Activated B cell treated with CpG ODN at 0.5 μM for 24 hours (primary cell): ENCODE measurements around the gene NDUFC1. TPM values are rescaled to one million over a fixed set of nuclear protein-coding genes. Genes with fewer than 3 reads are reported as not detected.

Experiments
- ATAC-seq: fragments of 200-7000 bp; cut with Tn5 transposase; one replicate; pipeline ENCODE4 v1.10.0; 2021; ENCODE audit warnings: low read depth, mild to moderate bottlenecking, moderate library complexity
- CTCF ChIA-PET: fragments of 350-600 bp; sonication (Branson Sonifier 250); formaldehyde crosslinking; loops from one replicate; lab custom pipeline; 2021; ENCODE audit warnings: antibody characterized with exemption; lab: Charles Lee
- POLR2A ChIA-PET: fragments of 350-600 bp; sonication (Branson Sonifier 250); formaldehyde crosslinking; loops from one replicate; lab custom pipeline; 2021; ENCODE audit warnings: antibody characterized with exemption; lab: Charles Lee
- DNase-seq: peaks from one replicate; pipeline ENCODE4 v3.0.0; 2022
- H3K27ac Mint-ChIP-seq: one replicate; pipeline ENCODE4 v1.8.0; 2020; ENCODE audit warnings: mixed read lengths
- H3K27me3 Mint-ChIP-seq: one replicate; pipeline ENCODE4 v1.8.0; 2021; ENCODE audit warnings: mixed read lengths
- H3K36me3 Mint-ChIP-seq: one replicate; pipeline ENCODE4 v1.8.0; 2021; ENCODE audit warnings: low read depth, mixed read lengths
- H3K4me1 Mint-ChIP-seq: one replicate; pipeline ENCODE4 v1.8.0; 2021; ENCODE audit warnings: mixed read lengths
- H3K4me3 Mint-ChIP-seq: one replicate; pipeline ENCODE4 v1.8.0; 2020; ENCODE audit warnings: mild to moderate bottlenecking, mixed read lengths
- H3K9me3 Mint-ChIP-seq: one replicate; pipeline ENCODE4 v1.8.0; 2020; ENCODE audit warnings: mixed read lengths
- CTCF ChIP-seq: fragments of 200-600 bp; IDR thresholded peaks from one replicate; pipeline ENCODE4 v1.8.0; 2022; ENCODE audit warnings: antibody characterized with exemption, mild to moderate bottlenecking
- intact Hi-C: fragments of 100-400 bp; cut with micrococcal nuclease; formaldehyde crosslinking; loops from one replicate; pipeline ENCODE4 v1.15.1; 2024
- total RNA-seq: library from RNA; stranded (reverse); gene quantifications from 2 replicates; pipeline ENCODE4 v1.2.3, GENCODE V29; 2022

NDUFC1 gene
- total RNA-seq, 1 donor from 2014 or later: 34.3 TPM

- peaks cover 32% of the 10 kb centered on the region for H3K27me3 Mint-ChIP-seq
- intact Hi-C loops: no loop called here
These were observed 23.8 kb downstream of the NDUFC1 start for GRCh38 chr4:139278485-139278884.

GRCh38 chr4:139275281-139275735, 27.0 kb downstream of the NDUFC1 start:
- Mint-ChIP-seq H3K36me3 (no peaks in the 10 kb centered on the region), H3K27ac (no peak overlapping the region), H3K27me3 (peaks cover 24% of the 10 kb centered on the region), H3K9me3 (no peaks in the 10 kb centered on the region), H3K4me3 (no peak overlapping the region), H3K4me1 (peaks cover 19% of the 10 kb centered on the region)
- no peak for ATAC-seq
- ChIA-PET POLR2A (interaction anchor here (0.6 to 1.3 kb wide), 2 partner anchors 7 to 9 kb away, joined by 3 to 4 read pairs; no protein-coding TSS in a partner anchor), CTCF (interaction anchor here (0.8 kb wide), 1 partner anchor 43 kb away, joined by 3 read pairs; no protein-coding TSS in a partner anchor)
- intact Hi-C loops: no loop called here
- no peak for DNase-seq
- TF ChIP-seq CTCF: no peak

More at GRCh38 chr4:139278485-139278884, 23.8 kb downstream of the NDUFC1 start:
- H3K27ac Mint-ChIP-seq: no peak overlapping the region
- peaks cover 20% of the 10 kb centered on the region for H3K4me1 Mint-ChIP-seq
- ChIA-PET POLR2A (no interaction called here), CTCF (no interaction called here)
- no peak for ATAC-seq
- no peak for TF ChIP-seq CTCF
- no peaks in the 10 kb centered on the region for H3K9me3 Mint-ChIP-seq
- peak overlapping the region; percentile 79 for H3K4me3 Mint-ChIP-seq
- H3K36me3 Mint-ChIP-seq: no peaks in the 10 kb centered on the region
- no peak for DNase-seq

GRCh38 chr4:139274790-139275189, 27.5 kb downstream of the NDUFC1 start:
- no peaks in the 10 kb centered on the region for H3K9me3 Mint-ChIP-seq
- intact Hi-C loops: no loop called here
- H3K4me3 Mint-ChIP-seq: no peak overlapping the region
- H3K4me1 Mint-ChIP-seq: peaks cover 13% of the 10 kb centered on the region
- CTCF ChIA-PET: interaction anchor here (0.8 kb wide), 1 partner anchor 42 kb away, joined by 3 read pairs; no protein-coding TSS in a partner anchor
- H3K27ac Mint-ChIP-seq: no peak overlapping the region
- peaks cover 23% of the 10 kb centered on the region for H3K27me3 Mint-ChIP-seq
- DNase-seq (no peak), ATAC-seq (no peak)
- TF ChIP-seq CTCF: no peak
- POLR2A ChIA-PET: interaction anchor here (0.6 to 1.3 kb wide), 2 partner anchors 8 kb away, joined by 3 to 4 read pairs; no protein-coding TSS in a partner anchor
- no peaks in the 10 kb centered on the region for H3K36me3 Mint-ChIP-seq

GRCh38 chr4:139273835-139274234, 28.4 kb downstream of the NDUFC1 start:
- Mint-ChIP-seq H3K36me3 (no peaks in the 10 kb centered on the region), H3K9me3 (no peaks in the 10 kb centered on the region), H3K4me1 (peaks cover 5% of the 10 kb centered on the region), H3K27me3 (peaks cover 15% of the 10 kb centered on the region), H3K27ac (no peak overlapping the region), H3K4me3 (no peak overlapping the region)
- ChIA-PET CTCF (no interaction called here), POLR2A (no interaction called here)
- ATAC-seq (no peak), DNase-seq (no peak)
- TF ChIP-seq CTCF: no peak
- intact Hi-C loops: no loop called here

GRCh38 chr4:139267301-139267700, 35.0 kb downstream of the NDUFC1 start:
- Mint-ChIP-seq H3K9me3 (no peaks in the 10 kb centered on the region), H3K36me3 (no peaks in the 10 kb centered on the region), H3K27ac (no peak overlapping the region), H3K27me3 (peaks cover 2% of the 10 kb centered on the region), H3K4me1 (peaks cover 13% of the 10 kb centered on the region), H3K4me3 (peak overlapping the region; percentile 72)
- ChIA-PET POLR2A (interaction anchor here (1.2 to 2.1 kb wide), 2 partner anchors 8 to 29 kb away, joined by 3 to 9 read pairs; no protein-coding TSS in a partner anchor), CTCF (no interaction called here)
- ATAC-seq (no peak), DNase-seq (no peak)
- intact Hi-C loops: loop anchor here (1.0 to 2.0 kb wide), 2 partner anchors 23 to 28 kb away; no protein-coding TSS in a partner anchor
- TF ChIP-seq CTCF: no peak
